Measurements from ENCODE around the gene SPSB3. TPM values are rescaled to one million over a fixed set of nuclear protein-coding genes. Genes with fewer than 3 reads are reported as not detected.
"Not testable (repeated sequence)": the region's sequence is repeated elsewhere in the genome, so short reads cannot be mapped to it uniquely, and the experiment has no call there.

The SPSB3 gene
- total and polyA plus RNA-seq, 4 donors, result 25.8 to 55.6 (median 52.4) TPM

DNA sequence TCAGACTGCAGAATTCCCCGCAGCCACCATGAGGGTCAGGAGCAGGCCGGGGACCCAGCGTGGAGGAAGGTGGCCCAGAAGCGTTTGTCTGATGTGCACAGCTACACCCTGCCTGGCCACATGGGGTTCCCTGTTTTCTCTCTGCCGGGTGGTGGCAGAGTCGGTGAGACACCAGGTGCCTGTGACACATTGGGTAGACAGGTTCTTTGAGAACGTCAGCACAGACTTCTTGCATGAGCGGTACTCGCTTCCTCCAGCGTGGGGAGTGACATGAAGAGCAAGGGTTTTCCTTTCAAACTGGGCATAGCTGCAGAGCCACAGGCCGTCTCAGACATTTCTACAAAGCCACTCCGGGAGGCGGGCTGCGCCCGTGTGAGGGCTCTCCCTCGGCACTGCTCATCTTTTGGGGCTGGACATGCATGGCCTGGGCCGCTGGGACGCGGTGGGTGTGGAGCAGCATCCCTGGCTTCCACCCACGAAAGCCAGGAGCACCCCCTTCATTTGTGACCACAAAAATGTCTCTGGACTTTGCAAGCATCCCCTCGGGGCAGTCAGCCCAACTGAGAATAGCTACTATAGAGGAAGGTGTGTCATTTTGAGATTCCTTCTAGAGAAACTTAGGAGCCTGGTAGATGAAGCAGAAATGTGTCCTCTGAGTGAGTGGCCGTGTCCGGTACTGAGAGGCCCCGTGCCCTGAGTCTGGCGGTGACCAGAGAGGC, 37.0 kb downstream of the SPSB3 start:
- no peaks in the 10 kb centered on the region for H3K9me3 ChIP-seq (ENCODE audit: control insufficient read depth, insufficient read depth, low read length)
- H3K27me3 ChIP-seq (ENCODE audit: control insufficient read depth, insufficient read depth, low read length), result no peaks in the 10 kb centered on the region
- H3K4me3 ChIP-seq (ENCODE audit: low read depth, low read length), result no peak overlapping the region
- H3K4me1 ChIP-seq (ENCODE audit: control insufficient read depth, insufficient read depth, low read length), result no peaks in the 10 kb centered on the region
- peaks cover 99% of the 10 kb centered on the region for H3K36me3 ChIP-seq (ENCODE audit: control insufficient read depth, insufficient read depth, low read length)
- H3K27ac ChIP-seq (ENCODE audit: low read depth, low read length), result no peak overlapping the region
- DNase-seq (ENCODE audit: low read depth in 4 of 6, low spot score in 6 of 6), result no peak
- WGBS (ENCODE audit: insufficient coverage), result 97% methylated on average over 24 of the region's 25 CpGs

DNA sequence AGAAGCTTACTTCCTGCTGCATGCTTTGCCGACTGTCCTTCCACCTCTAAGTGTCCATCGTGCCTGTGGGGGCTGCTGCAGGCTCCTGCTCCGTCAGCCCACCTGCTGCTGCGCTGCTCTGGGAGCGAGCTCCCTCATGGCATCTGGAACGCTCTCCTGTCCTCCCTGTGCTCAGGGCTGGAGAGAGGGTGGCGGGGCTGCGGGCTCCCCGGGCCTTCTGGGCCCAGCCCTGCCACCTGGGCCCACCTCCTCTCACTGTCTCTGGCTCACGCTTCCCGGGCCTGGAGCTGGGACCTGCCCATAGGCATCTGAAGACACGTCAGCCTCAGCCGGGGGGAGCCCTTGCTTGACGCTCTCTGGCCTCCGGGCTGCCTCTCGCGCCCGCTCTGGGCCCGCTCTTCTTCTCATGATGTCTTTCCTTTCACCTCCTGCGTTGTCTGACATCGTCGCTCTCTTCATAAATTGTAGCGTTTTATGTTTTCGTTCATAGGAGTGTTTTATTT, 38.0 kb downstream of the SPSB3 start:
- H3K36me3 ChIP-seq (ENCODE audit: control insufficient read depth, insufficient read depth, low read length), result peaks cover 98% of the 10 kb centered on the region
- no peak overlapping the region for H3K4me3 ChIP-seq (ENCODE audit: low read depth, low read length)
- DNase-seq (ENCODE audit: low read depth in 4 of 6, low spot score in 6 of 6), result no peak
- H3K27me3 ChIP-seq (ENCODE audit: control insufficient read depth, insufficient read depth, low read length), result no peaks in the 10 kb centered on the region
- 86% methylated on average over 19 of the region's 24 CpGs for WGBS (ENCODE audit: insufficient coverage)
- H3K9me3 ChIP-seq (ENCODE audit: control insufficient read depth, insufficient read depth, low read length), result no peaks in the 10 kb centered on the region
- H3K4me1 ChIP-seq (ENCODE audit: control insufficient read depth, insufficient read depth, low read length), result no peaks in the 10 kb centered on the region
- no peak overlapping the region for H3K27ac ChIP-seq (ENCODE audit: low read depth, low read length)

DNA sequence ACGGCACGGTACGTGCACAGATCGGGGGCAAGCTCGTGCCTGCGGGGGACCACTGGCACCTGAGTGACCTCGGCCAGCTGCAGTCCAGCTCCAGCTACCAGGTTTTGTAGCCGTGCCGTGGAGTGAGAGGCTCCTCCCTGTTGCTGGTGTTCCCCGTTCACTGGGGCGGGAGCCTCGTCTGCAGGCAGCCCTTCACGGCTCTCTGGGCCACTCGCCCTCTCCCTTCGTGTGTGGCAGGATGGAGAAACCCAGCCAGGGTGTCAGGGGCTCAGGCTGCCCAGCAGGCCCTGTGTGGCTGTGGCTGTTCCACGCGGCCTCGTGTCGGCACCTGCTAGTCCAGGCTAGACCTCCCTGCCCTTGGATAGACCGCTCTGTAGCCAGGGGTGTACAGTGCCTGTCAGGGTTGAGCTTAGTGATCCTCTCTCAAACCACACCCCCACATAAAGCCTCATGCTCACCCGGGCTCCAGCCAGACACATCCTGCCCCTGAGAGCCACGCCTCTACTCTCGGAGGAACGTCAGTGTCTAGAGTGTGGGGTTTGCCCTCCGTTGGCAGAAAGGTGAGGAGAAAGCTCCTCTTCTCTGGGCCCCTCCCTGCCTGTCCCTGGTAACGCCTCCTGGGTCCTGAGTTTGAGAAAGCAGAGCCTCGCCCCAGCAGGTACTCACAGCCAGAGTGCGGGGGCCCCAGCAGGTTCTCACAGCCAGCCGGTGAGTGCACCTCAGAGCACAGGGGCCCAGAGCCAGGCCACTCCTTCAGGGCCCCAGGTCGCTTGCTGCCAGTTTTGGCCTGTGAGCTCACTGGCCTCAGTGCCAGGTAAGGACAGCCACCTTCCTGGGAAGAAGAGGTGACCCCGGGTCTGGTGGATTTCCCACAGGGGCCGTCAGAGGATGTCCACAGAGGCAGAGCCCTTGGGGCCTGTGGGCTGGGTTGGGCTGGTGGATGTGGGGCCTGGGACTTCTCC, 38.7 kb downstream of the SPSB3 start:
- no peak for DNase-seq (ENCODE audit: low read depth in 4 of 6, low spot score in 6 of 6)
- Histone ChIP-seq H3K36me3 (ENCODE audit: control insufficient read depth, insufficient read depth, low read length) (peaks cover 94% of the 10 kb centered on the region), H3K27ac (ENCODE audit: low read depth, low read length) (no peak overlapping the region), H3K4me3 (ENCODE audit: low read depth, low read length) (no peak overlapping the region), H3K9me3 (ENCODE audit: control insufficient read depth, insufficient read depth, low read length) (no peaks in the 10 kb centered on the region), H3K27me3 (ENCODE audit: control insufficient read depth, insufficient read depth, low read length) (no peaks in the 10 kb centered on the region), H3K4me1 (ENCODE audit: control insufficient read depth, insufficient read depth, low read length) (no peaks in the 10 kb centered on the region)
- WGBS (ENCODE audit: insufficient coverage), result 94% methylated on average over 31 of the region's 32 CpGs

DNA sequence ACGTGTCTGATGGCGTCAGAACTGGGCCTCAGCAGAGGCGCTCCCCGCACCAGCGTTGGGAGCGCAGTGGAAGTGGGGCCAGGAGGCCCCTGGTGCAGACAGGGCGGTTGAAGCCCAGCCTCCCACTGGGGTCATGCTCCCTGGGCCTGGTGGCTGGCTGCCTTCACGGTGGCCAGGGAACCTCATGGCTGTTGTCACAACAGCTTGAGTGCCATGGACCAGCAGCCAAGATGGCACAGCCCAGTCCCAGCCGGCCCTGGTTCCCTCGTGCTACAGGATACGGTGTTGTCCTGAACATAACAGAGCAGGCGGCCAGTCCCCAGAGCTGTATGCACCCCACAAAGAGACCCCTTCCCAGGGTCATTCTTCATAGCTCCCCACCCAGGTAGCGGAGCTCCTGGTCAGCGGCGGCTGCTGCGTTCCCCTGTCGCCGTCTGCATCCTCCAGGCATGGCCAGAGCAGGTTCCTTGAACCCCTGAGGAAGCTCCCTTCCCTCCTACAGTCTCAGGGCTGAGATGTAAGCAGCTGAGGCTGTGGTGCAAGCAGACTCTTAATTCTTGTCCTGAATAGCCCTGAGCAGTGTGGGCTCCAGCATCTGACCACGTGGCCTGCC, 40.7 kb downstream of the SPSB3 start:
- Histone ChIP-seq H3K4me3 (ENCODE audit: low read depth, low read length) (no peak overlapping the region), H3K27ac (ENCODE audit: low read depth, low read length) (no peak overlapping the region), H3K36me3 (ENCODE audit: control insufficient read depth, insufficient read depth, low read length) (peaks cover 80% of the 10 kb centered on the region), H3K9me3 (ENCODE audit: control insufficient read depth, insufficient read depth, low read length) (no peaks in the 10 kb centered on the region), H3K27me3 (ENCODE audit: control insufficient read depth, insufficient read depth, low read length) (no peaks in the 10 kb centered on the region), H3K4me1 (ENCODE audit: control insufficient read depth, insufficient read depth, low read length) (no peaks in the 10 kb centered on the region)
- WGBS (ENCODE audit: insufficient coverage), result 95% methylated on average over 19 of the region's 19 CpGs
- no peak for DNase-seq (ENCODE audit: low read depth in 4 of 6, low spot score in 6 of 6)

DNA sequence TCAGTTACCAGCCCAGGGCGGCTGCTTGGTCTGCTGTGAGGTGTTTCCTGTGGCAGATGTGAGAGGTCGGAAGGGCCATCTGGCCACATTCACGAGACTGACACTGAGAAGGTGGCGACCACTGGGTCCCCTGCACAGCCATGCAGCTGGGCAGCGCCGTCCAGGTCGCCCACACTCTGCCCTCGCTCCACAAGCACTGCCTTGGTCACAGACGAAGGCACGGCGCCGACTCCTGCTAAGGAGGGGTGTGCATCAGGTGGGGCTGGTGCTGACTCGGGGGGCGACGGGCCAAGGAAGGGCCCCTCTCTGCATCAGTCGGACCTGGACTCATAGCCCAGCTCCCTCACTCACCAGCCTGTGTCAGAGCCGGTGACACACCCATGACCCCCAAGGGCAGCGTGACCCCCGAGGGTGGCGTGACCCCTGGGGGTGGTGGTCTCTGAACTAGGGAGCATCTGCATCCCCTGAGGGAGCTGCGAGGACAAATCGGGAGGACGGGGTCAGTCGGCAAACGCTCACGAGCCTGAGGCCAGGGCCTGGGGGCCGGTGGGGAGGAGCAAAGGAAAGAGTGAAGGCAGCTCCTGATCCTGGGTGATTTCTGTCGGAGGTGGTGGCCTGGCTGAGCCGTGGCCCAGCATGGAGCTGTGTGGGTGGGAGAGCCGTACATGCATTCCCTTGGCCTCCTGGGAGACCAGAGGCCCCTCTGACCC, 41.4 kb downstream of the SPSB3 start:
- DNase-seq (ENCODE audit: low read depth in 4 of 6, low spot score in 6 of 6), result no peak
- peaks cover 74% of the 10 kb centered on the region for H3K36me3 ChIP-seq (ENCODE audit: control insufficient read depth, insufficient read depth, low read length)
- no peaks in the 10 kb centered on the region for H3K9me3 ChIP-seq (ENCODE audit: control insufficient read depth, insufficient read depth, low read length)
- 95% methylated on average over 22 of the region's 30 CpGs for WGBS (ENCODE audit: insufficient coverage)
- no peak overlapping the region for H3K4me3 ChIP-seq (ENCODE audit: low read depth, low read length)
- H3K4me1 ChIP-seq (ENCODE audit: control insufficient read depth, insufficient read depth, low read length), result no peaks in the 10 kb centered on the region
- no peaks in the 10 kb centered on the region for H3K27me3 ChIP-seq (ENCODE audit: control insufficient read depth, insufficient read depth, low read length)
- H3K27ac ChIP-seq (ENCODE audit: low read depth, low read length), result no peak overlapping the region

DNA sequence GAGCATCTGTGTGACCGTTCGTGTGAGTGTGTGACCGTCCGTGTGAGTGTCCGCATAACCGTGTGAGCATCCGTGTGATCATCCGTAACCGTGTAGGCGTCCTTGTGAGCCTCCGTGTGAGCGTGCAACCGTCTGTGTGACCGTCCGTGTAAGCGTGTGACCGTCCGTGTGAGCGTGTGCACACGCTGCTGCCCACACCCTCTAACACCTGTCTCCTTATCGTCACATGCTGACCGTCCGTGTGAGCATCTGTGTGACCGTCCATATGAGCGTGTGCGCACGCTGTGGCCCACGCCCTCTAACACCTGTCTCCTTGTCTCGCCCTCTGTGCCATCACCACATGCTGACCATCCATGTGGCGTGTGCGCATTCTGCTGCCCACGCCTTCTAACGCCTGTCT, 42.1 kb downstream of the SPSB3 start:
- H3K27ac ChIP-seq (ENCODE audit: low read depth, low read length), result no peak overlapping the region
- H3K27me3 ChIP-seq (ENCODE audit: control insufficient read depth, insufficient read depth, low read length), result no peaks in the 10 kb centered on the region
- DNase-seq (ENCODE audit: low read depth in 4 of 6, low spot score in 6 of 6), result no peak
- 98% methylated on average over 33 of the region's 33 CpGs for WGBS (ENCODE audit: insufficient coverage)
- H3K4me1 ChIP-seq (ENCODE audit: control insufficient read depth, insufficient read depth, low read length), result no peaks in the 10 kb centered on the region
- H3K9me3 ChIP-seq (ENCODE audit: control insufficient read depth, insufficient read depth, low read length), result no peaks in the 10 kb centered on the region
- no peak overlapping the region for H3K4me3 ChIP-seq (ENCODE audit: low read depth, low read length)
- H3K36me3 ChIP-seq (ENCODE audit: control insufficient read depth, insufficient read depth, low read length), result peaks cover 73% of the 10 kb centered on the region

DNA sequence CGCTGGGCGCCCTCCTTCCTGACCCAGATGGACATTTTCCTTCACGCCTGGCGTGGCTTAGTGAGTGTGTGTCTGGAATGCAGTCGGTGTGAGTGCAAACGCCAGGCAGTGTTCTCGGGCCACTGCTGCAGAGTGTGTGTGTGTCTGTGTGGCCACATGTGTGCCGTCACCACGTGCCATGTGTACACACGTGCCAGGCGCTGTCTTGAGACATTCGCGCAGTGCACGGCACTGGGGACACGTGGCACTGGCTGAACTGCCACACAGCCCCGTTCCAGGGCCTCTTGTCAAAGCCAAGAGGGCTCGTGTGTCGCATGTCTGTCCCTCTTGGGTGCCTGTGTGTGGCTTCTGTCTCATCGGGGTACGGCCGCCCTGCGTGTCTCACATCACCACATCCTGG, 47.6 kb downstream of the SPSB3 start:
- Histone ChIP-seq H3K4me1 (ENCODE audit: control insufficient read depth, insufficient read depth, low read length) (peaks cover 4% of the 10 kb centered on the region), H3K27ac (ENCODE audit: low read depth, low read length) (no peak overlapping the region), H3K9me3 (ENCODE audit: control insufficient read depth, insufficient read depth, low read length) (no peaks in the 10 kb centered on the region), H3K27me3 (ENCODE audit: control insufficient read depth, insufficient read depth, low read length) (no peaks in the 10 kb centered on the region), H3K4me3 (ENCODE audit: low read depth, low read length) (no peak overlapping the region), H3K36me3 (ENCODE audit: control insufficient read depth, insufficient read depth, low read length) (peaks cover 72% of the 10 kb centered on the region)
- DNase-seq (ENCODE audit: low read depth in 4 of 6, low spot score in 6 of 6), result no peak
- 97% methylated on average over 22 of the region's 22 CpGs for WGBS (ENCODE audit: insufficient coverage)

DNA sequence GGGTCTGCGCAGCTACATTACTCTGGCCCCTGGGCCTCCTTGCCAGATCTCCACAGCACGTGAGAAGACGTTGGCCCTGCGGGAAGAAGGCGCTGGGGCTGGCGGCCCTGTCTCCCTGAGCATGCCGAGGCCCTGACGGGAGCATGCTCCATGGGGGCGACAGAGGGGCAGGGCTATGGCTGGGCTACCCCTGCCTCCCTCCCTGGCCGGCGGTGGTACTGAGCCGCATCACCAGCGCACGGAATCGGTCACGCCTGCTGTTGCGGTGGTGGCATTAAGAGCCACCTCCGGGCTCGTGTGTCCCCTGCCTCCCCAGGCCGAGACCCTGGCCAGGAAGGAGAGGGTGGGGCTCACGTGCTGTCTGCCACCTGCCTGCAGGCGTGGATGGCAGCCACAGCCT, 48.2 kb downstream of the SPSB3 start:
- WGBS (ENCODE audit: insufficient coverage), result 97% methylated on average over 22 of the region's 22 CpGs

DNA sequence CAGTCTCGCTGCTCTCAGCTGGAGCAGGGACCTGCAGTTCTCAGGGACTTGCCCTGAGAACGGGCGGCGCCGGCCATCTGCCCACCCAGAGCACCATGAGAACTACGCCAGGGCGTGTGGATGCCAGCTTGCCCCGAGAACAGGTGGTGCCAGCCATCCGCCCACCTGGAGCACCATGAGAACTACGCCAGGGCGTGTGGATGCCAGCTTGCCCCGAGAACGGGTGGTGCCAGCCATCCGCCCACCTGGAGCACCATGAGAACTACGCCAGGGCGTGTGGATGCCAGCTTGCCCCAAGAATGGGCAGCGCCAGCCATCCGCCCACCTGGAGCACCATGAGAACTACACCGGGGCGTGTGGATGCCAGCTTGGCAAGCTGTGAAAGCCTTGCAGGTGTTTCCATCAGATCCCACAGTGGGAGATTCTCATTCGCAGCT, 49.8 kb downstream of the SPSB3 start:
- H3K27me3 ChIP-seq (ENCODE audit: control insufficient read depth, insufficient read depth, low read length); H3K9me3 ChIP-seq (ENCODE audit: control insufficient read depth, insufficient read depth, low read length); DNase-seq (ENCODE audit: low read depth in 4 of 6, low spot score in 6 of 6); H3K4me3 ChIP-seq (ENCODE audit: low read depth, low read length); H3K4me1 ChIP-seq (ENCODE audit: control insufficient read depth, insufficient read depth, low read length); H3K27ac ChIP-seq (ENCODE audit: low read depth, low read length): not testable (repeated sequence)
- peaks cover 85% of the 10 kb centered on the region for H3K36me3 ChIP-seq (ENCODE audit: control insufficient read depth, insufficient read depth, low read length)
- WGBS (ENCODE audit: insufficient coverage), result 92% methylated on average over 21 of the region's 21 CpGs

More for the DNA sequence above, 48.2 kb downstream of the SPSB3 start:
- peaks cover 4% of the 10 kb centered on the region for H3K4me1 ChIP-seq (ENCODE audit: control insufficient read depth, insufficient read depth, low read length)
- H3K4me3 ChIP-seq (ENCODE audit: low read depth, low read length), result no peak overlapping the region
- no peak for DNase-seq (ENCODE audit: low read depth in 4 of 6, low spot score in 6 of 6)
- H3K27ac ChIP-seq (ENCODE audit: low read depth, low read length), result no peak overlapping the region
- peaks cover 72% of the 10 kb centered on the region for H3K36me3 ChIP-seq (ENCODE audit: control insufficient read depth, insufficient read depth, low read length)
- H3K9me3 ChIP-seq (ENCODE audit: control insufficient read depth, insufficient read depth, low read length), result no peaks in the 10 kb centered on the region
- no peaks in the 10 kb centered on the region for H3K27me3 ChIP-seq (ENCODE audit: control insufficient read depth, insufficient read depth, low read length)
